ENCODE data around the gene PCDH10. TPM values are rescaled to one million over a fixed set of nuclear protein-coding genes. Genes with fewer than 3 reads are reported as not detected.

Gene PCDH10
- total and polyA plus RNA-seq, 2 of the 8 experiments (the other 6 are each of a cell fraction or from before 2014, with no cell fraction given): 2.2 to 10.0 TPM

DNA sequence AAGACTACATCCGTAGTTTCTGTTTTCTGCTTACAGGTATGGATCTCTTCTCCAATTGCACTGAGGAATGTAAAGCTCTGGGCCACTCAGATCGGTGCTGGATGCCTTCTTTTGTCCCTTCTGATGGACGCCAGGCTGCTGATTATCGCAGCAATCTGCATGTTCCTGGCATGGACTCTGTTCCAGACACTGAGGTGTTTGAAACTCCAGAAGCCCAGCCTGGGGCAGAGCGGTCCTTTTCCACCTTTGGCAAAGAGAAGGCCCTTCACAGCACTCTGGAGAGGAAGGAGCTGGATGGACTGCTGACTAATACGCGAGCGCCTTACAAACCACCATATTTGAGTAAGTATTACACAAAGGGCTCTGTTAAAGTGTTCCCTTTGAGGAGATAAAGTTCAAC, 13.8 kb downstream of the PCDH10 start (continued):
- TF ChIP-seq, protein P1, sequence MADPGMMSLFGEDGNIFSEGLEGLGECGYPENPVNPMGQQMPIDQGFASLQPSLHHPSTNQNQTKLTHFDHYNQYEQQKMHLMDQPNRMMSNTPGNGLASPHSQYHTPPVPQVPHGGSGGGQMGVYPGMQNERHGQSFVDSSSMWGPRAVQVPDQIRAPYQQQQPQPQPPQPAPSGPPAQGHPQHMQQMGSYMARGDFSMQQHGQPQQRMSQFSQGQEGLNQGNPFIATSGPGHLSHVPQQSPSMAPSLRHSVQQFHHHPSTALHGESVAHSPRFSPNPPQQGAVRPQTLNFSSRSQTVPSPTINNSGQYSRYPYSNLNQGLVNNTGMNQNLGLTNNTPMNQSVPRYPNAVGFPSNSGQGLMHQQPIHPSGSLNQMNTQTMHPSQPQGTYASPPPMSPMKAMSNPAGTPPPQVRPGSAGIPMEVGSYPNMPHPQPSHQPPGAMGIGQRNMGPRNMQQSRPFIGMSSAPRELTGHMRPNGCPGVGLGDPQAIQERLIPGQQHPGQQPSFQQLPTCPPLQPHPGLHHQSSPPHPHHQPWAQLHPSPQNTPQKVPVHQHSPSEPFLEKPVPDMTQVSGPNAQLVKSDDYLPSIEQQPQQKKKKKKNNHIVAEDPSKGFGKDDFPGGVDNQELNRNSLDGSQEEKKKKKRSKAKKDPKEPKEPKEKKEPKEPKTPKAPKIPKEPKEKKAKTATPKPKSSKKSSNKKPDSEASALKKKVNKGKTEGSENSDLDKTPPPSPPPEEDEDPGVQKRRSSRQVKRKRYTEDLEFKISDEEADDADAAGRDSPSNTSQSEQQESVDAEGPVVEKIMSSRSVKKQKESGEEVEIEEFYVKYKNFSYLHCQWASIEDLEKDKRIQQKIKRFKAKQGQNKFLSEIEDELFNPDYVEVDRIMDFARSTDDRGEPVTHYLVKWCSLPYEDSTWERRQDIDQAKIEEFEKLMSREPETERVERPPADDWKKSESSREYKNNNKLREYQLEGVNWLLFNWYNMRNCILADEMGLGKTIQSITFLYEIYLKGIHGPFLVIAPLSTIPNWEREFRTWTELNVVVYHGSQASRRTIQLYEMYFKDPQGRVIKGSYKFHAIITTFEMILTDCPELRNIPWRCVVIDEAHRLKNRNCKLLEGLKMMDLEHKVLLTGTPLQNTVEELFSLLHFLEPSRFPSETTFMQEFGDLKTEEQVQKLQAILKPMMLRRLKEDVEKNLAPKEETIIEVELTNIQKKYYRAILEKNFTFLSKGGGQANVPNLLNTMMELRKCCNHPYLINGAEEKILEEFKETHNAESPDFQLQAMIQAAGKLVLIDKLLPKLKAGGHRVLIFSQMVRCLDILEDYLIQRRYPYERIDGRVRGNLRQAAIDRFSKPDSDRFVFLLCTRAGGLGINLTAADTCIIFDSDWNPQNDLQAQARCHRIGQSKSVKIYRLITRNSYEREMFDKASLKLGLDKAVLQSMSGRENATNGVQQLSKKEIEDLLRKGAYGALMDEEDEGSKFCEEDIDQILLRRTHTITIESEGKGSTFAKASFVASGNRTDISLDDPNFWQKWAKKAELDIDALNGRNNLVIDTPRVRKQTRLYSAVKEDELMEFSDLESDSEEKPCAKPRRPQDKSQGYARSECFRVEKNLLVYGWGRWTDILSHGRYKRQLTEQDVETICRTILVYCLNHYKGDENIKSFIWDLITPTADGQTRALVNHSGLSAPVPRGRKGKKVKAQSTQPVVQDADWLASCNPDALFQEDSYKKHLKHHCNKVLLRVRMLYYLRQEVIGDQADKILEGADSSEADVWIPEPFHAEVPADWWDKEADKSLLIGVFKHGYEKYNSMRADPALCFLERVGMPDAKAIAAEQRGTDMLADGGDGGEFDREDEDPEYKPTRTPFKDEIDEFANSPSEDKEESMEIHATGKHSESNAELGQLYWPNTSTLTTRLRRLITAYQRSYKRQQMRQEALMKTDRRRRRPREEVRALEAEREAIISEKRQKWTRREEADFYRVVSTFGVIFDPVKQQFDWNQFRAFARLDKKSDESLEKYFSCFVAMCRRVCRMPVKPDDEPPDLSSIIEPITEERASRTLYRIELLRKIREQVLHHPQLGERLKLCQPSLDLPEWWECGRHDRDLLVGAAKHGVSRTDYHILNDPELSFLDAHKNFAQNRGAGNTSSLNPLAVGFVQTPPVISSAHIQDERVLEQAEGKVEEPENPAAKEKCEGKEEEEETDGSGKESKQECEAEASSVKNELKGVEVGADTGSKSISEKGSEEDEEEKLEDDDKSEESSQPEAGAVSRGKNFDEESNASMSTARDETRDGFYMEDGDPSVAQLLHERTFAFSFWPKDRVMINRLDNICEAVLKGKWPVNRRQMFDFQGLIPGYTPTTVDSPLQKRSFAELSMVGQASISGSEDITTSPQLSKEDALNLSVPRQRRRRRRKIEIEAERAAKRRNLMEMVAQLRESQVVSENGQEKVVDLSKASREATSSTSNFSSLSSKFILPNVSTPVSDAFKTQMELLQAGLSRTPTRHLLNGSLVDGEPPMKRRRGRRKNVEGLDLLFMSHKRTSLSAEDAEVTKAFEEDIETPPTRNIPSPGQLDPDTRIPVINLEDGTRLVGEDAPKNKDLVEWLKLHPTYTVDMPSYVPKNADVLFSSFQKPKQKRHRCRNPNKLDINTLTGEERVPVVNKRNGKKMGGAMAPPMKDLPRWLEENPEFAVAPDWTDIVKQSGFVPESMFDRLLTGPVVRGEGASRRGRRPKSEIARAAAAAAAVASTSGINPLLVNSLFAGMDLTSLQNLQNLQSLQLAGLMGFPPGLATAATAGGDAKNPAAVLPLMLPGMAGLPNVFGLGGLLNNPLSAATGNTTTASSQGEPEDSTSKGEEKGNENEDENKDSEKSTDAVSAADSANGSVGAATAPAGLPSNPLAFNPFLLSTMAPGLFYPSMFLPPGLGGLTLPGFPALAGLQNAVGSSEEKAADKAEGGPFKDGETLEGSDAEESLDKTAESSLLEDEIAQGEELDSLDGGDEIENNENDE (IDR thresholded peaks at IDR 0.05; ENCODE audit: insufficient replicate concordance, low read length): no peak
- TF ChIP-seq SUZ12 (IDR thresholded peaks at IDR 0.05; ENCODE audit: low read length) (no peak), SP4 (IDR thresholded peaks at IDR 0.05; ENCODE audit: low read length) (no peak), SP2 (IDR thresholded peaks at IDR 0.05; ENCODE audit: low read length) (no peak), RFX5 (IDR thresholded peaks at IDR 0.05; ENCODE audit: borderline replicate concordance, low read depth, low read length) (no peak), TAF1 (IDR thresholded peaks at IDR 0.05; ENCODE audit: low read depth, low read length) (no peak), KDM1A (IDR thresholded peaks at IDR 0.05; ENCODE audit: borderline replicate concordance, low read length) (no peak), HDAC6 (IDR thresholded peaks at IDR 0.05; ENCODE audit: low read depth, low read length) (no peak), NRF1 (IDR thresholded peaks at IDR 0.05; ENCODE audit: low read depth, low read length) (no peak), HDAC2 (IDR thresholded peaks at IDR 0.05; ENCODE audit: borderline replicate concordance in 1 of 2, low read depth in 2 of 2, low read length in 2 of 2) (no peak), JUN (IDR thresholded peaks at IDR 0.05; ENCODE audit: low read depth, low read length) (no peak), YY1 (IDR thresholded peaks at IDR 0.05; ENCODE audit: low read depth, low read length) (no peak), SIRT6 (IDR thresholded peaks at IDR 0.05; ENCODE audit: low read length) (no peak)

All from H1 (cell line).